Gastroesophageal sphincter (tissue), 3 donors: Measurements from ENCODE around the gene CPM.

Experiments used
- EP300 ChIP-seq: sonication (generic); formaldehyde crosslinking; IDR thresholded peaks from one replicate; pipeline ENCODE4 v1.6.1; 2017; ENCODE audit warnings: antibody characterized with exemption, mild to moderate bottlenecking
- POLR2A ChIP-seq, 2 donors: fragments of 450-650 bp; IDR thresholded peaks; one replicate each; pipeline ENCODE4 v1.6.1; 2017; ENCODE audit warnings: antibody characterized with exemption in 2 of 2, mild to moderate bottlenecking in 2 of 2, moderate library complexity in 1 of 2
- POLR2AphosphoS5 ChIP-seq: sonication (generic); formaldehyde crosslinking; IDR thresholded peaks from one replicate; pipeline ENCODE4 v1.6.1; 2017; ENCODE audit warnings: antibody characterized with exemption
- TF ChIP-seq, protein P1 (sequence below), 4 experiments: fragments of 200-600 bp in 2 of 4; fragments of 450-650 bp in 2 of 4; sonication (generic) in 1 of 4; IDR thresholded peaks; one replicate each; pipeline ENCODE4 v1.5.1; 2017 to 2019; ENCODE audit warnings: antibody characterized with exemption in 4 of 4, mild to moderate bottlenecking in 2 of 4, moderate library complexity in 2 of 4

DNA sequence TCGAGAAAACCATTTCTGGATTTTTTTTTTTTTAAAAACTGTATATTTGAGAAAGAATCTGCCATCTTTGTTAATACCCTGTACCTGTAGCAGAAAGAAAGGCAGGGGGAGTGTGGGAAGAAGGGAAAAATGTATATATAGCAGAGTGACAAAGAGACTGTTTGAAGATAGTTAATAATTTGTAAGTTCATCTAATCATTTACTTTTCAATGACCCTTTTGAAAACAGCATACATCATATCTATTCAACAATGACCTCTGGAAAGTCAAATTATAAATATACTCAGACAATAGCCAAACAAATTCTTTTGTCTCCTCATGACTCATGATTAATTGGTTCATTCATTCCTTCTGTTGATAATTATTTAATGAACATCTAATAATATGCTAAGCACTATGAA is 10.9 kb upstream of the CPM start:
- TF ChIP-seq, protein P1, sequence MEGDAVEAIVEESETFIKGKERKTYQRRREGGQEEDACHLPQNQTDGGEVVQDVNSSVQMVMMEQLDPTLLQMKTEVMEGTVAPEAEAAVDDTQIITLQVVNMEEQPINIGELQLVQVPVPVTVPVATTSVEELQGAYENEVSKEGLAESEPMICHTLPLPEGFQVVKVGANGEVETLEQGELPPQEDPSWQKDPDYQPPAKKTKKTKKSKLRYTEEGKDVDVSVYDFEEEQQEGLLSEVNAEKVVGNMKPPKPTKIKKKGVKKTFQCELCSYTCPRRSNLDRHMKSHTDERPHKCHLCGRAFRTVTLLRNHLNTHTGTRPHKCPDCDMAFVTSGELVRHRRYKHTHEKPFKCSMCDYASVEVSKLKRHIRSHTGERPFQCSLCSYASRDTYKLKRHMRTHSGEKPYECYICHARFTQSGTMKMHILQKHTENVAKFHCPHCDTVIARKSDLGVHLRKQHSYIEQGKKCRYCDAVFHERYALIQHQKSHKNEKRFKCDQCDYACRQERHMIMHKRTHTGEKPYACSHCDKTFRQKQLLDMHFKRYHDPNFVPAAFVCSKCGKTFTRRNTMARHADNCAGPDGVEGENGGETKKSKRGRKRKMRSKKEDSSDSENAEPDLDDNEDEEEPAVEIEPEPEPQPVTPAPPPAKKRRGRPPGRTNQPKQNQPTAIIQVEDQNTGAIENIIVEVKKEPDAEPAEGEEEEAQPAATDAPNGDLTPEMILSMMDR (IDR thresholded peaks at IDR 0.05): no peak
- TF ChIP-seq EP300 (no peak), POLR2A (IDR thresholded peaks at IDR 0.05) (no peak), POLR2AphosphoS5 (no peak)
